ENCODE measurements around the gene ZNF749. TPM values are rescaled to one million over a fixed set of nuclear protein-coding genes. Genes with fewer than 3 reads are reported as not detected.

The ZNF749 gene
- total and polyA plus RNA-seq, 10 of the 15 experiments (the other 5 are each of a cell fraction or from before 2014, with no cell fraction given): 3.1 to 20.2 (median 13.7) TPM

GRCh38 chr19:57410877-57411671 lies 24.1 kb upstream of the ZNF749 start, which contains the start of gene ZNF17 (continued):
- TF ChIP-seq USF2 (IDR thresholded peaks at IDR 0.05; ENCODE audit: borderline replicate concordance, low read depth, low read length): peak; percentile 28; the same call in 1 of the 2 replicates
- TF ChIP-seq IRF3 (IDR thresholded peaks at IDR 0.05): peak; percentile 70
- TF ChIP-seq E2F8 (IDR thresholded peaks at IDR 0.05; ENCODE audit: low read depth, partially characterized antibody): peak; percentile 47
- 0 out of 2 replicates have a peak, but pooled peaks have one; percentile 16 for TF ChIP-seq ATF7 (IDR thresholded peaks at IDR 0.05; ENCODE audit: low read depth)
- no peak for TF ChIP-seq PML (IDR thresholded peaks at IDR 0.05; ENCODE audit: low read length)
- no peak for TF ChIP-seq MEF2B (IDR thresholded peaks at IDR 0.05; ENCODE audit: partially characterized antibody, poor library complexity, severe bottlenecking)
- no peak for TF ChIP-seq MTA3 (IDR thresholded peaks at IDR 0.05; ENCODE audit: borderline replicate concordance, low read length)
- peak; percentile 64 for TF ChIP-seq NKRF (conservative IDR thresholded peaks at IDR 0.05)
- no peak for TF ChIP-seq NFYA (IDR thresholded peaks at IDR 0.05; ENCODE audit: borderline replicate concordance, low read depth, low read length)
- no peak for TF ChIP-seq CEBPB (IDR thresholded peaks at IDR 0.05; ENCODE audit: borderline replicate concordance in 1 of 2, low read depth in 2 of 2, low read length in 2 of 2)
- TF ChIP-seq BRCA1 (IDR thresholded peaks at IDR 0.05; ENCODE audit: low read depth, low read length): no peak
- TF ChIP-seq SPI1 (IDR thresholded peaks at IDR 0.05; ENCODE audit: borderline replicate concordance, insufficient read depth, low read depth, low read length): no peak
- no peak for TF ChIP-seq CTCF (IDR thresholded peaks at IDR 0.05 in 2 of 3, conservative IDR thresholded peaks at IDR 0.05 in 1 of 3; ENCODE audit: control insufficient read depth in 2 of 3, extremely low read depth in 1 of 3, insufficient read depth in 1 of 3, low read depth in 3 of 3, low read length in 3 of 3)
- TF ChIP-seq MXI1 (IDR thresholded peaks at IDR 0.05; ENCODE audit: low read depth, low read length): no peak; the same call in none of the 2 replicates
- no peak for TF ChIP-seq WRNIP1 (IDR thresholded peaks at IDR 0.05; ENCODE audit: borderline replicate concordance, low read depth, low read length)
- TF ChIP-seq PBX3 (IDR thresholded peaks at IDR 0.05; ENCODE audit: insufficient replicate concordance, low read depth, low read length): peak; percentile 95

All from GM12878 (cell line).